ENCODE results near the gene PLD4.

DNA sequence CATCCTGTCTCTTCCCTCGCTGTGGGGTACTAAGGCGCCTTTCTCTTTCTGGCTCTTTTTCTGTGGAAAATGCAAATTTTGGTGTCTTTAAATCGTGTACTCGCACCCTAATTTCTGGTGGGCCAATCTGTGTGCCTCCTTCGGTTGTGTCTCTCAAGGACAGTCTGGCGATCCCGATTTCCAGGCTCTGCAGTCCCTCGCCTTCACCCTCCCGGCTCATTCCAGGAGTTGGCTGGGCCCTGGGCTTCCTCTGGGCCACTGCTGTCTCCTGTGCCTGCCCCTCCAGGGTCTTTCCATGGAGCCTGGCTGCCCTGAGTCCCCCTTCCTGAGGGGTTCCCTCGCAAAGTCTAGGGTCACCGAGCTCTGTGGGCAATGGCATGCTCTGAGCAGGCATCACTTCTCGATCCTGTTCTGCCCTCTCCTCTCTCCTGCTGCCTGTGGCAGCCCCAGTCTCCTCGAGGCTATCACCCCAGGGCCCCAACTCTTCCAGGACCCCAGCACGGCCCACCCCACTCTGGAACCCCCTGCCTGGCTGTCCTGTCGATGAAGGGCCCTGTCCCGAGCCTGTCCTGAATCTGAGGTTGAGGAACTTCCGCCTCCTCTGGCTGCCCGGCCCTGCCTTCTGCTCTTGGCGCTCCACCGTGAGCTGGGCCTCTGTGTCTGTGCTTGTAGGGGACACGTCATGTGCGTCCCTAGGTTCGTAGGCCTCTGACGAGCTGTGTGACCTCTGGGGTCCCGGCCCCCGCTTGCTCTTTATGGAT lies 29.4 kb downstream of the PLD4 start:
- TF ChIP-seq YY1 (IDR thresholded peaks at IDR 0.05; ENCODE audit: low read depth) (no peak), RAD21 (IDR thresholded peaks at IDR 0.05; ENCODE audit: low read depth) (no peak), TAF1 (IDR thresholded peaks at IDR 0.05; ENCODE audit: low read depth) (no peak), EP300 (IDR thresholded peaks at IDR 0.05; ENCODE audit: borderline replicate concordance) (no peak), MAX (IDR thresholded peaks at IDR 0.05) (no peak), CEBPB (IDR thresholded peaks at IDR 0.05) (no peak), NFIC (IDR thresholded peaks at IDR 0.05) (no peak), EGR1 (IDR thresholded peaks at IDR 0.05) (no peak), ZBTB7A (IDR thresholded peaks at IDR 0.05; ENCODE audit: low read depth) (no peak), CREB1 (IDR thresholded peaks at IDR 0.05; ENCODE audit: low read depth) (no peak), TEAD4 (IDR thresholded peaks at IDR 0.05) (no peak)
- TF ChIP-seq, protein P1, sequence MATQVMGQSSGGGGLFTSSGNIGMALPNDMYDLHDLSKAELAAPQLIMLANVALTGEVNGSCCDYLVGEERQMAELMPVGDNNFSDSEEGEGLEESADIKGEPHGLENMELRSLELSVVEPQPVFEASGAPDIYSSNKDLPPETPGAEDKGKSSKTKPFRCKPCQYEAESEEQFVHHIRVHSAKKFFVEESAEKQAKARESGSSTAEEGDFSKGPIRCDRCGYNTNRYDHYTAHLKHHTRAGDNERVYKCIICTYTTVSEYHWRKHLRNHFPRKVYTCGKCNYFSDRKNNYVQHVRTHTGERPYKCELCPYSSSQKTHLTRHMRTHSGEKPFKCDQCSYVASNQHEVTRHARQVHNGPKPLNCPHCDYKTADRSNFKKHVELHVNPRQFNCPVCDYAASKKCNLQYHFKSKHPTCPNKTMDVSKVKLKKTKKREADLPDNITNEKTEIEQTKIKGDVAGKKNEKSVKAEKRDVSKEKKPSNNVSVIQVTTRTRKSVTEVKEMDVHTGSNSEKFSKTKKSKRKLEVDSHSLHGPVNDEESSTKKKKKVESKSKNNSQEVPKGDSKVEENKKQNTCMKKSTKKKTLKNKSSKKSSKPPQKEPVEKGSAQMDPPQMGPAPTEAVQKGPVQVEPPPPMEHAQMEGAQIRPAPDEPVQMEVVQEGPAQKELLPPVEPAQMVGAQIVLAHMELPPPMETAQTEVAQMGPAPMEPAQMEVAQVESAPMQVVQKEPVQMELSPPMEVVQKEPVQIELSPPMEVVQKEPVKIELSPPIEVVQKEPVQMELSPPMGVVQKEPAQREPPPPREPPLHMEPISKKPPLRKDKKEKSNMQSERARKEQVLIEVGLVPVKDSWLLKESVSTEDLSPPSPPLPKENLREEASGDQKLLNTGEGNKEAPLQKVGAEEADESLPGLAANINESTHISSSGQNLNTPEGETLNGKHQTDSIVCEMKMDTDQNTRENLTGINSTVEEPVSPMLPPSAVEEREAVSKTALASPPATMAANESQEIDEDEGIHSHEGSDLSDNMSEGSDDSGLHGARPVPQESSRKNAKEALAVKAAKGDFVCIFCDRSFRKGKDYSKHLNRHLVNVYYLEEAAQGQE (IDR thresholded peaks at IDR 0.05; ENCODE audit: low read depth): no peak
- TF ChIP-seq, protein P2, sequence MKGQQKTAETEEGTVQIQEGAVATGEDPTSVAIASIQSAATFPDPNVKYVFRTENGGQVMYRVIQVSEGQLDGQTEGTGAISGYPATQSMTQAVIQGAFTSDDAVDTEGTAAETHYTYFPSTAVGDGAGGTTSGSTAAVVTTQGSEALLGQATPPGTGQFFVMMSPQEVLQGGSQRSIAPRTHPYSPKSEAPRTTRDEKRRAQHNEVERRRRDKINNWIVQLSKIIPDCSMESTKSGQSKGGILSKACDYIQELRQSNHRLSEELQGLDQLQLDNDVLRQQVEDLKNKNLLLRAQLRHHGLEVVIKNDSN (IDR thresholded peaks at IDR 0.05): no peak

All from Ishikawa (cell line).